GM19463 (cell line): ENCODE measurements around the gene CYP4V2.

Experiments used
- ATAC-seq: cut with Tn5 transposase; IDR thresholded peaks from one replicate; pipeline ENCODE4 v1.9.1; 2021; ENCODE audit warnings: mild to moderate bottlenecking, moderate library complexity; ENCODE audit not compliant: unreplicated experiment

The CYP4V2 gene

DNA sequence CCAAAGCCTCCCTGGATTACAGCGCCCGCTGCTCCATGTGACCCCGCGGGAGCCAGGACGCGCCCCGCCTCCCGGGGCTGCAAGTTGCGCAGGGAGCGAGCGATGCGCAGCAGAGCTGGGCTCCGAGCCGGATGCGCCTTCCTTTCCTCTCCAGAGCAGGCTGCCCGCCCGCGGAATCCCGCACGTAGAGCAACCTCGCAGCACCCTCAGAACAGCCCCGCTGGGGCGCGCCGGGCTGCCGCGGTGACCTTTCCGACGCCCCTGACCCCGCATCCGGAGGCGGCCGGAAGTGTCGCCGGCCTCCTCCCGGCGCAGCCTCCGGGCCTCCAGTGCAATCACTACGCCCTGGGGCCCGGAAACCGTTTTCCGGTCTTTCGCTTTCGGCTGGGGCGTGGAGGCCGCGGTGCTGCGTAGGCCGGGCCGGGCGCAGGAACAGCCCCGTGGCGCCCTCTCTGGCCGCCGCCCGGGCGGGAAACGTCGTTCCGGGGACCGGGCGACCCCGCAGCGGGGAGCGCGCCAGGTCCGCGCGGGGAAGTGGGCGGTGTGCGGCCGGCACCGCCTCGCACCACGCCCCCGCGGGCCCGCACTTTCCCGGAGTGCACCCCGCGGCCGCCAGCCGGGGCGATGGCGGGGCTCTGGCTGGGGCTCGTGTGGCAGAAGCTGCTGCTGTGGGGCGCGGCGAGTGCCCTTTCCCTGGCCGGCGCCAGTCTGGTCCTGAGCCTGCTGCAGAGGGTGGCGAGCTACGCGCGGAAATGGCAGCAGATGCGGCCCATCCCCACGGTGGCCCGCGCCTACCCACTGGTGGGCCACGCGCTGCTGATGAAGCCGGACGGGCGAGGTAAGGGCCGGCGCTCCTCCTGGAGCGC lies at the start of gene CYP4V2:
Gene CYP4V2 (plus strand): TSS at position 368 of the 866 bp plus-strand sequence. CDS start 257 bp downstream, at position 625.
- ATAC-seq = peak; percentile 77

DNA sequence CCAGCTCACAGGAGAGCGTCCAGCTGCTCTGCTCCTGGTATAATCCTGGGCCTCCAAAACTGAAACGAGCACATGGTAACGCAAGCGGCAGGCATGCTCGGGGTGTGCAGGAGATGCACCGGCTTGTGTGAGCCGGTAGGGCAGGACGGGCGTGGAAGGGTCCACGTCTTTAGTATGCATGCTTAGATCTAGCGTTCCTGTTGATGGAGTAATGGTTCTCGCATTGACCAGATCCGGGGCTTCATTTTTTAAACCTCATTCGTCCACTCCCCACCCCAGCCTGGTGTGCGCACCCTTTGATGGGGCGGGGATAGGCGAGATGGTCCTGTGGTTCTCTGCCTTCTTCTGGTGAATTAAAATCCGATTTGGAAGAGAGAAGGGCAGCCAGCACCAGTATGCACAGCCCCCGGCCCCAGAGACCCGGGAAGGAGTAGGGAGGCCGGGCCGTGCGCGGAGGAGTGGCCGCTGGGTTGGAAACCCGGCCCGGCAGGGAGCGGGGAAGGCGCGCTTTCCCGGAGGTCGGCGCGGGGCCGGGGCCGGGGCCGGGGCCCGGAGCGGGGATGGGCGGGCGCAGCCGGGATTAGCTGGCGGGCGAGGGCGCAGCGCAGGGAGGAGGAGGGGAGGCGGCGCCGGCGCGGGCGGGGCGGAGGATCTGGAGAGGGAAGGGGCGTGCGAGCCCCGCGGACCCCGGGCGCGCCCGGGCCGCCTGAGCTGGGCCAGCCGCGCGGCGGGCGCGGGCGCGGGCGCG lies 47.0 kb upstream of the CYP4V2 start:
- peak; percentile 55 for ATAC-seq

DNA sequence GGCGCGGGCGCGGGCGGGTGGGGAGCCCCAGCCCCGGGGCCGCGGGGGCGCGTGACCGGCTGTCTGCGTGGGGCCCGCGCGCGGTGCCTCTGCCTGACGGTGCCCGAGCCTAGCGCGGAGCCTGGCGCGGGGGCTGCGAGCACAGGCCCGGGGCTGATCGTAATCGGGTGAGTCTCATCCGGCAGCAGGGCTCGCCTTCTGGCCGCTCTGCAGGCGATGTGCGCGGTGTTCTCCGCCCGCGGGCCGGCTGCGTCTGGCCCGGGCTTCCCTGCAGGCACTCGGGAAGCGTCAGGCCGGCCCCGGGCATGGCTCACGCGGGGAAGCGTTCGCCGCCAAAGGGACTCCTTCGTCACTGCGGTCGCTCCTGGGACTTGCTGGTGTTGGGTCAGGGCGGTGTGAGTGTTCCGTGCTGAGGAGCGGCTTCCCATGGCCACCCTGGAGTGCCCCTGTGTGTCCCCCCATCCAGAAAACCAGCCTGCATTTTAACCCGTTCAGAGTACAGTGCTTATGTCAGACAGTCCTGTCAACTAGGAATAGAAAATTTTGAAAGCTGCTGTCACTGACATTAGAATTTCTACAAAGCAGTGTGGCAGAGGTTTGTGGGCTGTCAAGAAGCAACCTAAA lies 46.3 kb upstream of the CYP4V2 start:
- ATAC-seq = peak; percentile 39

DNA sequence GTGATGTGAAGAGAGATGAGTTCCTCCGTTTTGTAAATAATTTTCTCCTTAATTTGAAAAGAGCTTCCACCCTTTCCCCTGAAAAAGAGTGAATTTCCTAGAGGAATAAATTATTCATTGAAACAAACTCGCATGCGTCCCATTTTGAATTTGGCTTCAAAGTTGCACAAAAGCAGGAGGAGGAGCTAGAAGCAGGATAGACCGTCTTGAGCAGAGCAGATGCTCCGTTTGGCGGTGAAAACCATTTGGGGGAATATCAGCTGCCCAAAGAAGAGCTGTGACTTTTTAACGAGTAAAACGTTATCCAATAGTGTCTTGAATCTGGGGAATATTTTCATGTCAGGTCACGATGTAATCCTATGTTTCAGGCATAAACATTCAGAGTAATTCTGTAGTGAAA lies 44.9 kb upstream of the CYP4V2 start:
- no peak for ATAC-seq

DNA sequence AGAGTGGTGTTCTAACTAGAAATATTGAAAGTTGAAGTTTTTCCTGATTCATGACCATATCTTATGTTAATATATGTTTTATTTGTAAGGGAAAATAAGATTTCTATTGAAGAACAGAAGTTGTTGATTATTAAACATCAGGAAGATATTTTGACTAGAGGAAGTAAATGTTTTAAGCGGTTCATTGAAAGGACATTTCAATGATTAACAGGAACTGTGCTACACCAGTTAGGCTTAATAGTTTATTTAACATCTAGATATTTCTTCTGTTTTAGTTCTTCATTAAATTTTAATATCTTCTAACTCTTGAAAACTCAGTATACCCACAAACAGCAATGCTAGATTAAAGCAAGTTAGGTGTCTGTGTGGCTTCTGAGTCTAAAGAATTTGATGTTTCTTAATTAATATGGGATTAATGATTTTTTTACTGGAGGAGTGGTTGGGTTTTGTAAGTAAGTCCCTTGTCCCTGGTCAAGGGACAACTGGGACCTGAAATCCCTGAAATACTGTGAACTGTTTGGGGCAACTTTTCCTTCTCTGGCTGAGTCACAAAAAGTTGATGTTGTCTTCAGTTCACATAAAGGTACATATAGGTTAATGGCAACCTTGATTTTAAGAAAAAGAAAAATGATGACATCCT lies 42.9 kb upstream of the CYP4V2 start:
- ATAC-seq = no peak

DNA sequence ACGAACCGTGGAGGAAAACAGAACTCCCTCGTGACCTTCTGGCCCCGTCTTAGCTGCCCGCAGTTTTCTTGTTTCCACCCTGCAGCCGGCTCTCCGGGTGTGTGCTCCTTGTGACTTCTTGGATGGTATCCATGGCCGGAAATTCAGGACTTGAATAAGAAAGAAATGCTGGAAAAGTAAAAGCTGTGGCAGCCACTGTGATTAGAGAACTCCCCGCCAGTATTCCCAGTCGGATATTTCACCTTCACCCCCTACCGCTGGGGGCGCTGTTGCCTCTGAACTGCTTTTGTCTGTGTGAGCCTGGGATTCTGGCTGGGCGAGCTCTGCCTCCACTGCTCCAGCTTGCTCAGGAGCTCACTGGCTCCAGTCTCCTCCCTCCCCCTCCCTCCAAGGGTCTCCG lies 41.5 kb upstream of the CYP4V2 start:
- ATAC-seq = no peak

DNA sequence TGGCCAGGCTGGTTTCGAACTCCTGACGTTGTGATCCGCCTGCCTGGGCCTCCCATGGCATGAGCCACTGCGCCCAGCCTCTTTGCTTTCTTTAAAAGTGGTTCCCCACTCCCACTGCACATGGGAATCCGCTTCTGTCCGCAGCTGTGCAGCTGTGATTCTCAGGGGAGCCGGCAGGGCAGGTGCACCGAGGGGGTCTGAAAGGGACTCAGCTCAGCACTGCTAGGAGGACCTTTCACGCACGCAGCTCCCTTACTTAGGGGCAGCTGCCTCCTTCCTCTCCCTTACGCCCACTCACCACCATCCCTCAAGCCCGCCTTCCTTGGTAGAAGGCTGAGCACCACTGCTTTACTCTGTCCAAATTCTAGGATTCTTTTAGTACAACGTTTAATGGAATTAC lies 40.4 kb upstream of the CYP4V2 start:
- no peak for ATAC-seq

DNA sequence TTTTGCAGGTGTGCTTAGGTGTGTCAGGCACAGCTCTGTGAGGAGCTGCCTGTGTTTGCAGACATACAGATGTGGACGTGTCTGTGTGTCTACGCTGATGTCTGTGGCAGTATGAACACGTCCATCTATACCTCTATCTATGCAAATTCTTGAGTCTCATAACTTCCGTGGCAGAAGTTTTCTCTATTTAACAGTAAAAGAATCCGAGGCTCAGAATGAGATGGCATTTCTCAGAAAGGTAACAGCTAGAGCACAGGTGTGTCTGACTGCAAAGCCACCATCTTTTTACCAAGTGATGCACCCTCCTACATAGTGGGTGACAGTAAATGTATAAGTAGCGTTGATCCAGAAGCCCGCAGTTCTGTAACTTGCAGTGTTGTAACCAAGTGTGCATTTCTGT lies 39.9 kb upstream of the CYP4V2 start:
- ATAC-seq = no peak

DNA sequence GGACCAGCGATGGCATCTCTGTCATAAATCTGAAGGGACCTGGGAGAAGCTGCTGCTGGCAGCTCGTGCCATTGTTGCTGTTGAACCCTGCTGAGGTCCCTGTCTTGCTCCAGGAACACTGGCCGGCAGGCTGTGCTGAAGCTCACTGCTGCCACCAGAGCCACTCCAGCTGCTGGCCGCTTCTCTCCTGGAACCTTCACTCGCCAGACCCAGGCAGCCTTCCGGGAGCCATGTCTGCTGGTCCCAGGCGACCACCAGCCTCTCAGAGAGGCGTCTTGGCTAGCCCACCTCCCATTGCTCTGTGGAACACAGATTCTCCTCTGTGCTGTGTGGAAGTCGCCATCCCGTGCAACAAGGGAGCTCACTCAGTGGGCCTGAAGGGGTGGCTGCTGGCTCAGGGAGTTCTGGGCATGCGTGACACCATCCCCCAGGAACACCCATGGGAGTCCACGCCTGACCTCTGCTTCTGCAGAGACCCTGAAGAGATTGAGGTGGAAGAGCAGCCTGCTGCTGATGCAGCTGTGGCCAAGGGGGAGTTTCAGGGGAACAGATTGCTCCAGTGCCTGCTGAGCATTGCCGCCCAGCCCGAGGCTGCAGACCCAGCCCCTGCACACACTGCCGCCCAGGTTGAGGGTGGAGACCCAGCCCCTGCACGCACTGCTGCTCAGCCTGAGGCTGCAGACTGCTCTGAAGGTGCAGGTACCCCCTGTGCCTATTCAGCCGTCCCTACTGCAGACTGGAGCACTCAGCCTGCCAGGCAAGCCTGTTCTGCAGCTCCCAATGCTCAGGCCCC lies 33.1 kb upstream of the CYP4V2 start:
- no peak for ATAC-seq

DNA sequence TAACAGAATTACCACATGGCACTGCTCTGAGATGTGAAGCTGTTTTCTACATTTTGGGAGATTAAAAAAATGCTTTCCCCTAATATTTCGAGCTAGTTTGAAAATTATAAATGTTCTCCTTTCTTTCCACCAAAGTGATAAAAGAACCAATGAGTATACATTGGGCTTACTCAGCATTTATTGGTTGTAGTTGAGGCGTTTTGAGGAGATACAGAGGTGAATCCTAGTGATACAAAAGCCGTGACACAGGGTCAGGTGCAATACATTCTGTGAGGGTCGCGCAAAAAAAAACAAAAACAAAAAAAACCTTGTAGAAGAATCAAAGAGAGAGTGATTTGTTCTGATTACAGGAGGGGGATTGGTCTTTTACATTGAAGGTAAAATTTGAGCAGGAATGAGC lies 32.4 kb upstream of the CYP4V2 start:
- no peak for ATAC-seq

DNA sequence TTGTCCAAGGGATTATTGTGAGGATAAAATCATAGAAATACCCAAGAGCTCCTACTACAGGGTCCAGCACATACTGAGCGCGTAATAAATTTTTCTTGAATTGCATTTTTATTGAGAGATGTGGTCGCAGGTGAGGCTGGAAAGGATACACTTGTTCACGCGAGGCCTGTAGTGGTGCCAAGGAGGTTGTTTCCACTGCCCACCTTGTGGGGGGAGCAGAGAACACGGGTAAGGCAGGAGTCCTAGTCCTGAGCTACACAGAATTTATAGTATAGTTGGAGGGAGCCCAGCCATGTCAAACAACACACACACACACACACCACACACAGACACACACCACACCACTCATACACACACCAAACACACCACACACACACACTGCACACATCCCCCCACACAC lies 31.8 kb upstream of the CYP4V2 start:
- ATAC-seq = no peak

DNA sequence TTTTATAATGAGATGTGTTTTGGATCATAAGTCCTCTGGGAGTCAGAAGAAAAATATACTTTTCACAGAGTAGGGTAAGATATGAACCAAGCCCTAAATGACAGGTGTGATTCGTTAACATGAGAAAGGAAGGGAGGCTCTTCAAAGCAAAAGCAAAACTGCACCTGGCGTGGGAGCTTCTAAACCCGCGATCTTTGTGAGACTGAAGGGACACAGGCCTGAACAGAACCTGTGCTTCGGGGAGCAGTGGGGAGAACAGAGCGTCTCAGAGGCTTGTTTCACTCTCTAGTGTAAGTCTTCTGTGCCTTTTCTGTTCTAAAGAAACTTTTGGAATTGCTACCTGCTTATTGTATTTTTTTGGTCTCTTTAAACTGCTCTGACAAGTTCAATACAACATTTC lies 30.2 kb upstream of the CYP4V2 start:
- ATAC-seq = peak; percentile 99

DNA sequence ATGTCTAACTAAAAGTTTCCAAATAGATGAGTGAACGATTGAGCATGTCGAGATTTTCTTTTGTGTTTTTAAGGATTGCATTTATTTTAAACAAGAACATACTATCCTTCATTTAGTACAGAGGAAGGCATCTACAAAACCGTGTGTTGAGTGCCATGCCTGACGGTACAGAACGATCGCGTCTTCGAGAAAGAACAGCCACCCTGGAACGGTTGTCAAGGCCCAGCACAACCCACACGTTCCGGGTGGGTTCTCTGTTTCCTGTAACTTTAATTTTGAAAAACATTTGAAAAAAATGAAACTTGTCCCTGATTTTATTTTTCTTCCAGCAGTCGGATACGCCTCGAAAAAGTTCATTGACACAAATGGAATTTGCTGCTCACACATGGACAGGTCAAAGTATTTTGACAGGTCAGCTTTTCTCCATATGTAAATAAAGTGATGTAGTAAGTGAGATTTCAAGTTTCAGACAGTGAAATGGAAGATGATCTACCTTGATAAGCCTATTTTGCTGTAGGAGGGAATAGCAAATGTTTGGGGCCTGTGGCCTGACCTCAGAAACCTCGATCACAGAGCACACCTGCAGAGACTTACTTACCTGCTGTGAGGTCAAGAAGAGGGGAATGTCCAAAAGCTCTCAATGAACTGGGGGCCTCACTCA lies 24.4 kb upstream of the CYP4V2 start:
- ATAC-seq = no peak

DNA sequence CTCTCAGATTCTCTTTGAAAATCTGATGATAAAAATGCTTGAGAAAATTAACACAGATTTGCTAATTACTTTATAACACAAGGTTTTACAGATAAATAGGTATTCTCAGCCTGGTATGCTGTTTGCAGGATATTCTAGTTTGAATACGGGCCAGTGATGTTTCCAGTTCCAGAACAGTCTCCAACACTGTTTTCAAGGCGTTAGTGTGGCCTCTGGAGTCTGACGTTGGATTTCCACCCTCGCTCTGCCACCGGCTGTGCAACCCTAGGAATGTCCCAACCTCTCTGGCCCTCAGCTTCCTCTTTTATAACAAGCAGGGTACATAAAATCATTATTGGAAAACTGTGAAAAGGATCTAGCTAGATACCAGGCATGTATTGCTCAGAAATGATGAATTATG lies 23.8 kb upstream of the CYP4V2 start:
- ATAC-seq = no peak

DNA sequence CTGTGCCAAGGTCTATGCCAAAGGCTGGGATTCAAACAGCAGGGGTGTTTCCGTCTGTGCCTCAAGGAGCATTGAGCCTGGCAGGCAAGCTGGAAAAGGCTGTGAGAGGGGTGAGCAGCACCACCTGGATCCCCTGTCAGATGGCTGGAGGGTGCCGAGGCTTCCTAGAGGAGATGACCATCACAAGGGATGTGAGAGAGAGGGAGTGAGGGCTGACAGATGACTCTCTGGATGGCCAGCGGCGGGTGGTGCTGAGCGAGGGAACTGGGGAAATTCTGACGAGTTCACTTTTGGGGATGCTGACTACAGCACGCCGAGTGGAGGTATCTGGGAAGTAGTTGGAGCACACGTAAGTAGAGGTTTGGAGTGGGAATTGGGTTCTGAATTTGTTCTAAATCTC lies 22.6 kb upstream of the CYP4V2 start:
- ATAC-seq = no peak

DNA sequence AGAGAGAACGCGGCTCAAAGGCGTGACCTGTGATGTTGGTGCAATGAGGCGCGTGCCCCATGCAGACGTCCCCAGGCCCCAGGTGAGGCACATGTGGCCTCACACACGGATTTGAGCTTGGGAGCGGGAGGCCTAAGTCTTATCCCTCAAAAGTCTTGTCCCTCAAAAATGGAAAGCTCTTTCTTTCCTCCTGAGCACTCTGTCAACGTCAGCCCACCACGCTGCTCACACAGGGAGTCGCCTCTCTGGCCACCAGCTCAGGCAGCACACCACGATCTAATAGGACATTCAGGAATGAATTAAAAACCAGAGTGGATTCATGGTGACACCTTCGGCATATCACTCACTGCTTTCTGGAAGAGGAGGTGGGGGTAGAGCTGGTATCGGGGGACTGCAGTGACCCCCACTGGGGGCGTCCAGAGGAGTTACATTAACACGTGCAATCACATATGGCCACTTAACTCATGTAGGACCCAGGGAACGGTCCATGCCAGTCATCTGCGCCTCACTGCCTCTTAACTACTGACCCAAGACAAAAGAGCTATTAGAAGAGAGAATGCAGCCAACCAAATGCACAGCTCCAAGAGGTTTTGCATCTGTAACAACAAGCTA lies 21.9 kb upstream of the CYP4V2 start:
- no peak for ATAC-seq

DNA sequence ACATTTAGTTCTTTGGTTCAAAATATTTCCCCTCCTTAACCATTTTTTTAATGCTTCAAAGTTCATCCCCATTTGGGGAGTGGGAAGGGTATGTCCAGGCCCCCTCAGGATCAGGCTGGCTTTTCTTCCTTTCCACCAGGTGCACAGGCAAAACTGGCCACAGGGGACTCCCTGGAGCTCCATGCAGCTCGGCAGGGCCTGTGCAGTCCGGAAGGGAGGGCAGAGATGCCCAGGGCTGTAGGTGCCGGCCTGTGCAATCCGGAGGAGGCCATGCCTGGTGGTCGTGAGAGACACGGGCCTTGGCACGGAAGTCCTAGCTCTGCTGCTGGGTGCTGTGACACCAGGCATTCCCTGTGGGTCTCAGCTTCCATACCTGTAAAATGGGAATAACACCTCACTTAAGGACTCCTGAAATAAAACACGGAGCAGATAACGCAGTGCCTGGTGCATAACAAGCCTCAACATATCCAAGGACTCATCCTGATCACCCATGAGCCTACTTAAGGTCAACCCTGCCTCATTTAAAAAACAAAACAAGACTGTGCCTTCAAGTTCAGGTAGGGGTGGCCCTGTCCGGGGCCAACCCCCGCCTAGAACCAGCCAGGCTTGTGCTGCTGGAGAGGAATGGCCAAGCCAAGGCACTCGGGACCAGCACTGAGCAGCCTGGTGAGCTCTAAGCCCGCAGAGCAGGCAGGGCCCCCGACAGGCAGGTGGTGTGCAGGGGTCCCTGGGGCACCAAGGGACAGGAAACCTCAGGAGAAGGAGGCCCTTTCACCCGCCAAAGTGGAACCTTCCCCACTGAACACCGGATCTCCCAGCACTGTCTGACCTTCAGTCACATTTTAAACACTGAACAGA lies 21.2 kb upstream of the CYP4V2 start:
- ATAC-seq = no peak

DNA sequence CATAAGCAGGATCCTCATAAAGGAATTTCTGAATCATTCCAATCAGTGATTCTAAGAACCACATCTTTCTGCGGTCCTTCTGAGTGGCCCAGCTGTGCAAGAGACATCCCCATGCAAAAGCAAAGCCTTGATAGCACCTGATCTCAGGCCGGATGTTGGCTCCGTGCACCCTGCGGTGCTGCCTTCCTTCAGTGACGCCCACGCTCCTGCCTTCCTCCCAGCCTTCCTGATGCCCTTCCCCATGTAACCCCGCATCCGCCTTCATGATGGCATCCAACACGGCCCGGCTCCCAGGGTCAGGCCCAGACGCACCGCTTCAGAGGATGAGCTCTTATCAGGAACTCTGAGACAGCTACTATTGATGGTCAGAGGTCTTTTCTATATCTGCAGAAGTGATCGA lies 20.4 kb upstream of the CYP4V2 start:
- no peak for ATAC-seq

DNA sequence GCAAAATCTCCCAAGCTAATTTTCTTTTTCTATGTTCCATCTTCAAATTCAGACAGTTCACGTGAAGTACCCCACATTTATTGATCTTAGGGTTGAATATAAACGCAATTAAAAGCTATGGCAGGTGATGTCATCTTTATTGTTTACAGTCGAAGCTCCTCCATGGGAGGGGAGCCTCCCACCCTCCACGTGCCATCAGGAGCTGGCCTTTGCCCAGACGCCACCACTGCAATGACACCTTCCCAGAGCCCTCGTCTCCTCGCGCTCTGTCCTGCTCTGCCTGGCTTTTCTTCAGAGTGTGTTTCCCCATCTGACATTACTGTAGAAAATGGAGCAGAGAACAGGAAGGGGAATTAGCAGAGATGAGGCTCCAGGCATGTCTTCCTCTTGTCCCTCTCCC lies 18.8 kb upstream of the CYP4V2 start:
- ATAC-seq = no peak
